IPS-15b (cell line): ENCODE measurements around the gene IFT27.

Experiments
- H3K27me3 ChIP-seq: one replicate; pipeline ENCODE4 v1.6.1; 2013; ENCODE audit warnings: low read length; ENCODE audit not compliant: control insufficient read depth, insufficient read depth
- H3K36me3 ChIP-seq: one replicate; pipeline ENCODE4 v1.6.1; 2013; ENCODE audit warnings: low read length; ENCODE audit not compliant: control insufficient read depth, insufficient read depth
- H3K4me1 ChIP-seq: one replicate; pipeline ENCODE4 v1.6.1; 2013; ENCODE audit warnings: mild to moderate bottlenecking, low read length; ENCODE audit not compliant: control insufficient read depth, insufficient read depth
- H3K4me3 ChIP-seq: one replicate; pipeline ENCODE4 v1.5.1; 2013; ENCODE audit warnings: low read depth, low read length
- H3K9ac ChIP-seq: one replicate; pipeline ENCODE4 v1.6.1; 2013; ENCODE audit warnings: low read depth, mild to moderate bottlenecking, low read length
- H3K9me3 ChIP-seq: one replicate; pipeline ENCODE4 v1.6.1; 2013; ENCODE audit warnings: mild to moderate bottlenecking, low read length; ENCODE audit not compliant: control insufficient read depth, insufficient read depth

The IFT27 gene

GRCh38 chr22:36811094-36811800 is 35.3 kb upstream of the IFT27 start:
- H3K36me3 ChIP-seq: peaks cover 2% of the 10 kb centered on the region
- H3K4me1 ChIP-seq: no peaks in the 10 kb centered on the region
- H3K27me3 ChIP-seq: peaks cover 21% of the 10 kb centered on the region
- no peaks in the 10 kb centered on the region for H3K9me3 ChIP-seq
- no peak overlapping the region for H3K9ac ChIP-seq
- H3K4me3 ChIP-seq: no peak overlapping the region

GRCh38 chr22:36809351-36809750 is 33.4 kb upstream of the IFT27 start:
- no peaks in the 10 kb centered on the region for H3K4me1 ChIP-seq
- H3K9ac ChIP-seq: no peak overlapping the region
- H3K27me3 ChIP-seq: peaks cover 2% of the 10 kb centered on the region

GRCh38 chr22:36808721-36809344 is 32.9 kb upstream of the IFT27 start:
- no peaks in the 10 kb centered on the region for H3K9me3 ChIP-seq
- H3K4me3 ChIP-seq: no peak overlapping the region
- H3K9ac ChIP-seq: no peak overlapping the region
- no peaks in the 10 kb centered on the region for H3K4me1 ChIP-seq
- H3K36me3 ChIP-seq: no peaks in the 10 kb centered on the region
- H3K27me3 ChIP-seq: no peaks in the 10 kb centered on the region

More at GRCh38 chr22:36809351-36809750, 33.4 kb upstream of the IFT27 start:
- H3K4me3 ChIP-seq: no peak overlapping the region
- H3K36me3 ChIP-seq: no peaks in the 10 kb centered on the region
- no peaks in the 10 kb centered on the region for H3K9me3 ChIP-seq

GRCh38 chr22:36807627-36808026 is 31.7 kb upstream of the IFT27 start:
- Histone ChIP-seq H3K9ac (no peak overlapping the region), H3K36me3 (no peaks in the 10 kb centered on the region), H3K9me3 (no peaks in the 10 kb centered on the region), H3K4me1 (no peaks in the 10 kb centered on the region), H3K27me3 (no peaks in the 10 kb centered on the region), H3K4me3 (no peak overlapping the region)

GRCh38 chr22:36806835-36807234 is 30.9 kb upstream of the IFT27 start:
- no peaks in the 10 kb centered on the region for H3K9me3 ChIP-seq
- no peaks in the 10 kb centered on the region for H3K4me1 ChIP-seq
- no peaks in the 10 kb centered on the region for H3K27me3 ChIP-seq
- H3K36me3 ChIP-seq: no peaks in the 10 kb centered on the region
- no peak overlapping the region for H3K9ac ChIP-seq
- no peak overlapping the region for H3K4me3 ChIP-seq

- H3K4me1 ChIP-seq: no peaks in the 10 kb centered on the region
- no peaks in the 10 kb centered on the region for H3K9me3 ChIP-seq
- H3K9ac ChIP-seq: no peak overlapping the region
- no peak overlapping the region for H3K4me3 ChIP-seq
- H3K27me3 ChIP-seq: no peaks in the 10 kb centered on the region
- H3K36me3 ChIP-seq: no peaks in the 10 kb centered on the region
Measured at GRCh38 chr22:36803358-36803757, 27.4 kb upstream of the IFT27 start.

GRCh38 chr22:36798674-36799066 is 22.8 kb upstream of the IFT27 start:
- H3K9me3 ChIP-seq: no peaks in the 10 kb centered on the region
- H3K27me3 ChIP-seq: no peaks in the 10 kb centered on the region

GRCh38 chr22:36797911-36798673 is 22.2 kb upstream of the IFT27 start:
- Histone ChIP-seq H3K4me3 (no peak overlapping the region), H3K9me3 (no peaks in the 10 kb centered on the region), H3K9ac (no peak overlapping the region), H3K27me3 (no peaks in the 10 kb centered on the region), H3K4me1 (peaks cover 4% of the 10 kb centered on the region), H3K36me3 (no peaks in the 10 kb centered on the region)

More at GRCh38 chr22:36798674-36799066, 22.8 kb upstream of the IFT27 start:
- no peaks in the 10 kb centered on the region for H3K36me3 ChIP-seq
- H3K9ac ChIP-seq: no peak overlapping the region
- H3K4me3 ChIP-seq: no peak overlapping the region
- peaks cover 4% of the 10 kb centered on the region for H3K4me1 ChIP-seq

GRCh38 chr22:36797374-36797773 is 21.5 kb upstream of the IFT27 start:
- Histone ChIP-seq H3K9ac (no peak overlapping the region), H3K36me3 (no peaks in the 10 kb centered on the region)

GRCh38 chr22:36796552-36797175 is 20.7 kb upstream of the IFT27 start:
- H3K4me1 ChIP-seq: peaks cover 4% of the 10 kb centered on the region
- no peaks in the 10 kb centered on the region for H3K36me3 ChIP-seq
- no peak overlapping the region for H3K4me3 ChIP-seq
- H3K9me3 ChIP-seq: no peaks in the 10 kb centered on the region
- no peak overlapping the region for H3K9ac ChIP-seq
- no peaks in the 10 kb centered on the region for H3K27me3 ChIP-seq

More at GRCh38 chr22:36797374-36797773, 21.5 kb upstream of the IFT27 start:
- H3K27me3 ChIP-seq: no peaks in the 10 kb centered on the region
- H3K4me3 ChIP-seq: no peak overlapping the region
- H3K9me3 ChIP-seq: no peaks in the 10 kb centered on the region
- H3K4me1 ChIP-seq: peaks cover 4% of the 10 kb centered on the region

- H3K4me1 ChIP-seq: peaks cover 4% of the 10 kb centered on the region
Measured at GRCh38 chr22:36795633-36796032, 19.7 kb upstream of the IFT27 start.

More at GRCh38 chr22:36795633-36796032, 19.7 kb upstream of the IFT27 start:
- no peaks in the 10 kb centered on the region for H3K36me3 ChIP-seq
- no peak overlapping the region for H3K4me3 ChIP-seq
- H3K9ac ChIP-seq: no peak overlapping the region
- H3K27me3 ChIP-seq: no peaks in the 10 kb centered on the region
- H3K9me3 ChIP-seq: no peaks in the 10 kb centered on the region
